PC-9 (cell line): ENCODE results near the gene SAMD8.

Experiments
- CTCF ChIP-seq: fragments of 200-600 bp; sonication (generic); conservative IDR thresholded peaks from 2 replicates; pipeline ENCODE4 v1.6.1; 2017; ENCODE audit warnings: mixed run types, antibody characterized with exemption, mild to moderate bottlenecking, moderate library complexity
- EZH2 ChIP-seq: fragments of 200-600 bp; sonication (generic); IDR thresholded peaks from 2 replicates; pipeline ENCODE4 v1.8.0; 2017; ENCODE audit warnings: antibody characterized with exemption, low read depth

DNA sequence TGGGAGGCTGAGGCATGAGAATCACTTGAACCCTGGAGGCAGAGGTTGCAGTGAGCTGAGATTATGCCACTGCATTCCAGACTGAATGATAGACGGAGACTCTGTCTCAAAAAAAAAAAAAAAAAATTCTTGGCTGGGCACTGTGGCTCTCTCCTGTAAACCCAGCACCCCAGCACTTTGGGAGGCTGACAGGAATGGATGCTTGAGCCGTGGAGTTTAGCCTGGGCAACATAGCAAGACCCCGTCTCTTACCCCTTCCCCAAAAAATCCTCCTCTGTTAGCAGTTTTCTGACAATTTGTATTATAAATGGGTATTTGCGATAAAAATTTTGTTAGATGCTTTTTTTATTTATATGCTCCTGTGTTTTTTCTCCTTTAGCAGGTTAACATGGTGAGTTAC, 11.0 kb downstream of the SAMD8 start:
- TF ChIP-seq CTCF (no peak), EZH2 (no peak)
